HG02852 (cell line): ENCODE measurements around the gene SIRPG.
"Not testable (repeated sequence)": the region's sequence is repeated elsewhere in the genome, so short reads cannot be mapped to it uniquely, and the experiment has no call there.

Experiments
- ATAC-seq: cut with Tn5 transposase; IDR thresholded peaks from one replicate; pipeline ENCODE4 v1.9.1; 2021; ENCODE audit warnings: mild to moderate bottlenecking, moderate library complexity; ENCODE audit not compliant: unreplicated experiment

Gene SIRPG

GRCh38 chr20:1637226-1637625 is 20.4 kb downstream of the SIRPG start:
- no peak for ATAC-seq

GRCh38 chr20:1636621-1637020 is 21.0 kb downstream of the SIRPG start:
- no peak for ATAC-seq

- ATAC-seq: no peak
Measured at GRCh38 chr20:1635291-1635979, 22.1 kb downstream of the SIRPG start.

GRCh38 chr20:1633535-1633934 is 24.0 kb downstream of the SIRPG start:
- no peak for ATAC-seq

- ATAC-seq: no peak
Measured at GRCh38 chr20:1632178-1632577, 25.4 kb downstream of the SIRPG start.

- ATAC-seq: no peak
Measured at GRCh38 chr20:1631309-1632151, 26.0 kb downstream of the SIRPG start.

GRCh38 chr20:1630186-1630585 is 27.4 kb downstream of the SIRPG start:
- ATAC-seq: no peak

GRCh38 chr20:1629321-1629720 is 28.3 kb downstream of the SIRPG start:
- no peak for ATAC-seq

GRCh38 chr20:1628621-1629020 is 29.0 kb downstream of the SIRPG start:
- ATAC-seq: no peak

GRCh38 chr20:1627200-1627550 is 30.4 kb downstream of the SIRPG start:
- no peak for ATAC-seq

GRCh38 chr20:1626528-1627199 is 30.9 kb downstream of the SIRPG start:
- ATAC-seq: no peak

- no peak for ATAC-seq
Measured at GRCh38 chr20:1625083-1625690, 32.4 kb downstream of the SIRPG start.

- ATAC-seq: no peak
Measured at GRCh38 chr20:1623501-1624205, 33.9 kb downstream of the SIRPG start.

- ATAC-seq: no peak
Measured at GRCh38 chr20:1622450-1622849, 35.1 kb downstream of the SIRPG start.

- ATAC-seq: no peak
Measured at GRCh38 chr20:1621316-1621715, 36.3 kb downstream of the SIRPG start.

- no peak for ATAC-seq
Measured at GRCh38 chr20:1619861-1620444, 37.6 kb downstream of the SIRPG start, which contains the start of gene SIRPB1. Gene SIRPB1 (minus strand): TSS chr20:1620009. CDS start chr20:1619944, 65 bp downstream.

GRCh38 chr20:1618954-1619540 is 38.5 kb downstream of the SIRPG start:
- ATAC-seq: no peak

- ATAC-seq: no peak
Measured at GRCh38 chr20:1618479-1618878, 39.1 kb downstream of the SIRPG start.

- ATAC-seq: no peak
Measured at GRCh38 chr20:1616858-1617434, 40.6 kb downstream of the SIRPG start.

- ATAC-seq: not testable (repeated sequence)
Measured at GRCh38 chr20:1610404-1610803, 47.2 kb downstream of the SIRPG start.
